ENCODE data around the gene KRTAP13-2.
A peak's percentile ranks its signal among the peaks of the same experiment; 100 is the strongest.

KRTAP13-2 gene, protein sequence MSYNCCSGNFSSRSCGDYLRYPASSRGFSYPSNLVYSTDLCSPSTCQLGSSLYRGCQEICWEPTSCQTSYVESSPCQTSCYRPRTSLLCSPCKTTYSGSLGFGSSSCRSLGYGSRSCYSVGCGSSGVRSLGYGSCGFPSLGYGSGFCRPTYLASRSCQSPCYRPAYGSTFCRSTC
- total RNA-seq: 0 reads per million in 2 experiments

- no peak for DNase-seq (ENCODE audit: low read depth)
Observed at GRCh38 chr21:30372139-30372770, at the start of gene KRTAP13-2. Gene KRTAP13-2, minus strand, starts transcription at chr21:30372271. Its CDS starts 58 bp downstream, at chr21:30372213.

- DNase-seq (ENCODE audit: low read depth): no peak
Observed at GRCh38 chr21:30415993-30416392, 43.9 kb upstream of the KRTAP13-2 start.

DNA sequence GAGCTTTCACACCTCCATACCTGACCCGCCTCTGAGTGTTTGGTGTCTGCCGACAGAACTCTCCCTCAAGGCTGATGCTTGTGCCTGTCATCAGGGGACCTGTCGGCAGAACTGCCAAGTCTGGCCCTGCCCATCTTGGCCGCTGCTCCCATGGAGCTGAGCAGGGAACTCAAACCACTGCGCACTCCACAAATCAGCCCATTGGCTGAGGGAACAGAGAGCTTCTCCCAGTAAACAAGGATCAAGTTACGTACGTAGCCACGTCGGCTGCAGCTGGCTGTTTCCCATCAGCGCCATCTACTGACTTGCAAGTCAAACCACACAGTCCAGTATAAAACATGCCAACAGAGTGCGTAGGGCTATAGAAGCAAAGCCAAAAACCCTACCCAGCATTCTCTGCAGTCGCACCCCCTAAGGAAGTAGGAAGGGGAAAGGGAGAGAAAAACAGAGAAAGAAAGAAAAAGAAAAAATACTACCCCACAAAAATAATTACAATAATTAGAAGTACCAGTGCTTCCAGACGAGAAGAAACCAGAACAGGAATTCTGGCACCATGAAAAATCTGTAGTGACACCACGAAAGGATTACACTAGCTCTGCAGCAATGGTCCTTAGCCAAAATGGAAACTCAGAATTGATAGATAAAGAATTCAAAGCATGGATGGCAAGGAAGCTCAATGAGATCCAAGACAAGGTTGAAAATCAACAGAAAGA, 36.9 kb upstream of the KRTAP13-2 start:
- DNase-seq (ENCODE audit: low read depth): no peak

DNA sequence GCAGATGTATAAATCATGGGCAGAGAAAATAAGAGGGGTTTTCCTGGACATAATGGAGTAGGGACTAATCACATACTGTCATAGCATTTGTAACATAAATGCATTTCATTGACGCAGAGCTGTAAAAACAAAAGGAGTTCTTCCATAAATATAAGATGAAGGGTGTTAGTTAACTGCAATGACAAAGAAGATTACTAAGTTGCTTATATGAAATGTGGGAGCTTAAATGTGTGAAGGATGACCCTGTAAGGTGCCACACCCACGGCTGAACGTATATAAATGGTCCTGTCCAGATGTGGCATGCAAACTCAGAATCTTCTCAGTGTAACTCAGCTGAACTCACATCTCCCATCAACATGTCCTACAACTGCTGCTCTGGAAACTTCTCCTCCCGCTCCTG, 23.7 kb upstream of the KRTAP13-2 start, which contains the start of gene KRTAP13-1:
KRTAP13-1 (plus strand) TSS at position 301 of the 400 bp plus-strand sequence; CDS start at position 357, 56 bp downstream.
- DNase-seq (ENCODE audit: low read depth): no peak

- DNase-seq (ENCODE audit: low read depth): no peak
Observed at GRCh38 chr21:30391492-30392025, 19.5 kb upstream of the KRTAP13-2 start.

DNA sequence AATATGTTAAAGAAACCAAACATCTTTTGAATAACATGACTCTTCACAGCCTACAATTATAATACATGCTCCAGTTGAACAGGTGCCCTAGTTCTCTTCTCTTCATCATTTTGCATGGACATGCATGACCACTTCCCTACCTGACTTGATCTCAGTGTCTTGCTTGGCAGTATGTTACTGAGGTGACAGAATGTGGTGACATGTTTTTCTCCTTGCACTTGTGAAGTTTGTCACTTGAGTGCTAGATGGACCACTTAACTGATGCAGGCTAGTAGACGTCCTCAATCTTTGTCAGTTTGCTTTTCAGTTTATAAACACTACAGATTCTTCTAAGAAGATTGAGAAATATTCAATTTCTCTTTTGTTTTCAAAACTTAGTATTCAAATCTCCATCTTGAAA, 10.1 kb upstream of the KRTAP13-2 start:
- DNase-seq (ENCODE audit: low read depth): no peak

GRCh38 chr21:30355906-30356305, 16.2 kb downstream of the KRTAP13-2 start:
- no peak for DNase-seq (ENCODE audit: low read depth)

DNA sequence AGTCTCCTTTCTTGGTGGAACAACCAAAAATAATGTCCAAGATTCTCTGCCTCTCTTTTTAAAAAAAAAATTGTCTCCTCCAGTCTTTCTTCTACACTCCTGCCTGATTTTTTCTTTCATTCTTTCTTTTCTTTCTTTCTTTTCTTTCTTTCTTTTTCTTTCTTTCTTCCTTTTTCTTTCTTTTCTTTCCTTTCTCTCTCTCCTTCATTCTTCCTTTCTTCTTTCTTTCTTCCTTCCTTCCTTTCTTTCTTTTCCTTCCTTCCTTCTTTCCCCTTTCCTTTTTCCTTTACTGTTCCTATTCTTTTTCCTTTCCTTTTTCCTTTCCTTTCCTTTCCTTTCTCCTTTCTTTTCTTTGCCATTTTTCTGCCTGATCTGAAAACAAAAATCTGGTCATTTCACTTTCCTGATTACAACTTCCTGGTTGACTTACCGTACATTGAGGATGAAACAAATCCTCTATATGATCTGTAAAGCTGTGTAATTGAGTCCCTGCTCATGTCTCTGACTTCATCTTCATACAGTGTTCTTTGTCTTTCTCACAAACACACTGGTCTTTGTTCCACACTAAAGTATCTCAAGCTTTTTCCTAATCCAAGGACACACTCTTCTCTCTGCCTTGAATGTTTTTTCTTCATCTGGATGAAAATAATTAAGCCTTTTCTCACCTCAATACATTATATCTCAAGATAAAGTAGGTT, 17.6 kb downstream of the KRTAP13-2 start:
- DNase-seq (ENCODE audit: low read depth): no peak

- no peak for DNase-seq (ENCODE audit: low read depth)
Observed at GRCh38 chr21:30351534-30351933, 20.5 kb downstream of the KRTAP13-2 start.

- DNase-seq (ENCODE audit: low read depth): no peak
Observed at GRCh38 chr21:30349572-30349971, 22.5 kb downstream of the KRTAP13-2 start.

- no peak for DNase-seq (ENCODE audit: low read depth)
Observed at GRCh38 chr21:30348506-30348905, 23.6 kb downstream of the KRTAP13-2 start, which contains the start of gene KRTAP23-1. Gene KRTAP23-1, minus strand, starts transcription at chr21:30348606. Its CDS starts 0 bp downstream, at chr21:30348606.

- no peak for DNase-seq (ENCODE audit: low read depth)
Observed at GRCh38 chr21:30345014-30345413, 27.1 kb downstream of the KRTAP13-2 start.

GRCh38 chr21:30340714-30341573, 31.1 kb downstream of the KRTAP13-2 start:
- DNase-seq (ENCODE audit: low read depth): peak; percentile 5

GRCh38 chr21:30338717-30339116, 33.4 kb downstream of the KRTAP13-2 start:
- no peak for DNase-seq (ENCODE audit: low read depth)

DNA sequence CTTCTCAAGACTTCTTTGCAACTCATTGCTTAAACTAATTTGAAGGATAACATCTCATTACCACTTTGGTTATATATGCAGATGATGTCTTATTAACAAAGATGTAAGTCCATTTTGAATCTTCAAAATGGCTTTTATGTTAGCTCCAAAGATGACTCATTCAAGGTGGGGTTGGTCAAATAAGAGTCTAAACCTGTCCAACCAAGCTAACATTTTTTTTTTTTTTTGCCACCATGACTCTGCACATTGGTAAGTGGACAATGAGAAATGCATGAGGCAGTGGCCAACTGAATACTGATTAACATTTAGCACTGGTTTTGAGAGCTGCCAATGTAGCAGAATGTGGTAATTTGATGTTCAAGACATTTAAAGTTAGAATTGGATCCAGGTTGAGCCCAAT, 34.3 kb downstream of the KRTAP13-2 start:
- DNase-seq (ENCODE audit: low read depth): no peak

- DNase-seq (ENCODE audit: low read depth): no peak
Observed at GRCh38 chr21:30337276-30337744, 34.8 kb downstream of the KRTAP13-2 start, which contains the start of gene KRTAP27-1. Gene KRTAP27-1, minus strand, starts transcription at chr21:30337694. Its CDS starts 26 bp downstream, at chr21:30337668.

DNA sequence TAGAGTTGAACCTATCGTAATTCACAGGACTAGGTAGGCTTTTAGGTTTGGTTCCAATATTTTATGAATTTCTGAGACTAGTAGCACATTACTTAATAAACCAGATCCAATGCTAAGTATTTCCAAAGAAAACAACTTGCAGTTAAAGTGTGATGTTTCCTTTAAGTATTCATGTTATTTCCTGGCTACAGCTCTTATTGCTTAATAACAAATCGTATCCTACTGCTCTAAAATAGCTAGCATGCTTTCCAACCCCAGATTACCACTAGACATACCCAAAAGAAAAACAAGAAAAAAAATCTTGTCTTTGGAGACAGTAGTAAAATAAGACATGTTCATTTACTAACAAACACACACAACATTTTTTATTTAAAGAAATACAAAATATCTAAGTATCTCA, 35.5 kb downstream of the KRTAP13-2 start:
- DNase-seq (ENCODE audit: low read depth): no peak

DNA sequence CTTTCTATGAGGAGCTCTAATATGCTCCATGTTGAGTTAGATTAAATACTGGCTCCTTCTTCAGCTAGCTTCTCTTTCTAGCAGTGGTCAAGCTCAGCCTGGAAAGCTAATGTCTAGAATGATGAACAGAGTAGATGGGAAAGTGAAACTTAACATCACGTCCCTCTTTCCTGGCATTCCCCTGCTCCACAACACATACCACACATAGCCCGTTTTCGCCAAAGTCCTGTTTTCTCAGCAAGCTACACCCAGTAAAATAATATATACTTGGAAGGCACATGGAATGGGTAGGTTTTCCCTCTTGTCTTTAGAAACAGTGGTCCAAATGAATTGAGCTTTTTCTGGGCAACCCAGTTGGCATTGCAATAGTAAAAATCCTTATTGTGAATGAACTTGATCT, 38.3 kb downstream of the KRTAP13-2 start:
- no peak for DNase-seq (ENCODE audit: low read depth)

DNA sequence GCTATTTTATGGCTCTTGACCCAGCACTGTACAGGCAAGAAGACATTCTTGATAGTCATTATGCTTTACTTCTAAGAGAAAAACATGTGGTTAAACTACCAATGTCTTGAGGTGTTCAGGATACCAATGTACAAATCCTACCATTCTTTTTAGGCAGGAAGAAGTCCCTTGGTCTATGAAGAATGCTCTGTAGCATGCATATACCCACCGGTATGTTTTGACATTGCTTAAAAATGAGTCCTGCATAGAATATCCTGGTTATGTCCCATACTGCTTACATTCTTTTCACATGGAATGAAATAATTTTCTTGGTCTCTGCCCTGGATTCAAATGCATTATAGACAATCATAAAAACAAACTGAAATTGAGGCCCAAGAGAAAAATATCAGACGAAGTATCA, 39.4 kb downstream of the KRTAP13-2 start:
- no peak for DNase-seq (ENCODE audit: low read depth)

- DNase-seq (ENCODE audit: low read depth): no peak
Observed at GRCh38 chr21:30329203-30329875, 42.7 kb downstream of the KRTAP13-2 start.

Measured in T follicular helper cell (primary cell).